ENCODE results near the gene SLC30A7. TPM values are rescaled to one million over a fixed set of nuclear protein-coding genes. Genes with fewer than 3 reads are reported as not detected.
"Not testable (repeated sequence)": the region's sequence is repeated elsewhere in the genome, so short reads cannot be mapped to it uniquely, and the experiment has no call there.

Gene SLC30A7
- total RNA-seq, 2 experiments from 2014 or later: 38.9 to 42.7 TPM

DNA sequence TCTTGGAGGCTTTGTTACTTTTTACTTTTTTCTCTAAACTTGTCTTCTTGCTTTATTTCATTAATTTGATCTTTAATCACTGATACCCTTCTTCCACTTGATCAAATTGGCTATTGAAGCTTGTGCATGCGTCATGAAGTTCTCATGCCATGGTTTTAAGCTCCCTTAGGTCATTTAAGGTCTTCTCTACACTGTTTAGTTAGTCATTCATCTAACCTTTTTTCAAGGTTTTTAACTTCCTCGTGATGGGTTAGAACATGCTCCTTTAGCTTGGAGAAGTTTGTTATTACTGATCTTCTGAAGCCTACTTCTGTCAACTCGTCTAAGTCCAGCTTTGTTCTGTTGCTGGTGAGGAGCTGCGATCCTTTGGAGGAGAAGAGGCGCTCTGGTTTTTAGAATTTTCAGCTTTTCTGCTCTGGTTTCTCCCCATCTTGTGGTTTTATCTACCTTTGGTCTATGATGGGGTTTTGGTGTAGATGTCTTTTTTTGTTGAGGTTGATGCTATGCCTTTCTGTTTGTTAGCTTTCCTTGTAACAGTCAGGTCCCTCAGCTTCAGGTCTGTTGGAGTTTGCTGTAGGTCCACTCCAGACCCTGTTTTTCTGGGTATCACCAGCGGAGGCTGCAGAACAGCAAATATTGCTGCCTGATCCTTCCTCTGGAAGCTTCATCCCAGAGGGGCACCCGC lies 53.0 kb downstream of the SLC30A7 start:
- Mint-ChIP-seq H3K4me3 (peak overlapping the region; percentile 56), H3K36me3 (ENCODE audit: low read depth) (peaks cover 91% of the 10 kb centered on the region), H3K27ac (peak overlapping the region; percentile 93), H3K9me3 (peaks cover 59% of the 10 kb centered on the region), H3K4me1 (peaks cover 66% of the 10 kb centered on the region)
- not testable (repeated sequence) for DNase-seq, H3K27me3 Mint-ChIP-seq
- ChIA-PET POLR2A (interaction anchor here (0.7 to 3.6 kb wide), 21 partner anchors 8 to 345 kb away, joined by 3 to 26 read pairs (median 4); partner anchors contain the start of gene S1PR1), CTCF (interaction anchor here (1.0 to 2.8 kb wide), 16 partner anchors 13 to 361 kb away, joined by 3 to 14 read pairs (median 4); no protein-coding TSS in a partner anchor)

DNA sequence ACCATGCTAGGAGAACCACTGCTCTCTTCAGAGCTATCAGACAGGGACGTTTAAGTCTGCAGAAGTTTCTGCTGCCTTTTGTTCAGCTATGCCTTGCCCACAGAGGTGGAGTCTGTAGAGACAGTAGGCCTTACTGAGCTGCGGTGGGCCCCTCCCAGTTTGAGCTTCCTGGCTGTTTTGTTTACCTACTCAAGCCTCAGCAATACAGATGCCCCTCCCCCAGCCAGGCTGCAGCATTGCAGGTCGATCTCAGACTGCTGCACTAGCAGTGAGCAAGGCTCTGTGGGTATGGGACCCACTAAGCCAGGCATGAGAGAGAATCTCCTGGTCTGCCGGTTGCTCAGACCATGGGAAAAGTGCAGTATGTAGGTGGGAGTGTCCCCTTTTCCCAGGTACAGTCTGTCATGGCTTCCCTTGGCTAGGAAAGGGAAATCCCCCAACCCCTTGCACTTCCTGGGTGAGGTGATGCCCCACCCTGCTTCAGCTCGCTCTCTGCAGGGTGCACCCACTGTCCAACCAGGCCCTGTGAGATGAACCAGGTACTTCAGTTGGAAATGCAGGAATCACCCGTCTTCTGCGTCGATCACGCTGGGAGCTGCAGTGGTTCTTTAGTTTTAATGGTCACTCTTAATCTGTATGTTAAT lies 53.7 kb downstream of the SLC30A7 start:
- not testable (repeated sequence) for H3K27me3 Mint-ChIP-seq
- peak; percentile 94 for DNase-seq
- Mint-ChIP-seq H3K27ac (peak overlapping the region; percentile 93), H3K4me3 (peak overlapping the region; percentile 56), H3K36me3 (ENCODE audit: low read depth) (peaks cover 92% of the 10 kb centered on the region), H3K4me1 (peaks cover 66% of the 10 kb centered on the region), H3K9me3 (peaks cover 59% of the 10 kb centered on the region)
- POLR2A ChIA-PET: interaction anchor here (0.6 to 3.6 kb wide), 26 partner anchors 9 to 344 kb away, joined by 3 to 26 read pairs (median 4); partner anchors contain the start of gene S1PR1
- CTCF ChIA-PET: interaction anchor here (1.0 to 2.8 kb wide), 17 partner anchors 14 to 408 kb away, joined by 3 to 14 read pairs (median 4); no protein-coding TSS in a partner anchor

DNA sequence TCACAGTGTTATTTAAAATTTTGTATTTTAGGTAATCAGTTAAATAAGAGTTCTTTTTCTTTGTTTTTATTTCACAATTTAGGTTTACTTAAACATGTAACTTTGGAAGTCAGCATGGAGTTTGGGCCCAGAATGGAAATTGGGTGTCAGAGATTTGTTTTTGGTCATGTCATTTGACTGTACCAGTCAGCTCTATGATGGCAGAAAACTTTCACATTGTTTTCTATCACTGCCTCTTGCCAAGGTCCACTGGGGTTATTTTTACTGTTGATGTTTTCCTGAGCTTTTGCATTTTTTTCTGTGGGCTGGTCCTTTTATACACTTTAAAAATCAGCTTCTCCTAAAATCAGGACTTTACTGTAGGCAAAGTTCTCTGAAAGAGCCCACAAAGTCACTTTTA lies 54.4 kb downstream of the SLC30A7 start:
- H3K4me1 Mint-ChIP-seq: peaks cover 67% of the 10 kb centered on the region
- no peak overlapping the region for H3K4me3 Mint-ChIP-seq
- H3K9me3 Mint-ChIP-seq: peaks cover 56% of the 10 kb centered on the region
- no peaks in the 10 kb centered on the region for H3K27me3 Mint-ChIP-seq
- no peak for DNase-seq
- peak overlapping the region; percentile 93 for H3K27ac Mint-ChIP-seq
- POLR2A ChIA-PET: interaction anchor here (0.7 to 3.6 kb wide), 11 partner anchors 9 to 340 kb away, joined by 3 to 26 read pairs (median 4); partner anchors contain the start of gene S1PR1
- CTCF ChIA-PET: interaction anchor here (1.3 to 2.8 kb wide), 6 partner anchors 23 to 408 kb away, joined by 3 to 13 read pairs (median 6); no protein-coding TSS in a partner anchor
- peaks cover 85% of the 10 kb centered on the region for H3K36me3 Mint-ChIP-seq (ENCODE audit: low read depth)

DNA sequence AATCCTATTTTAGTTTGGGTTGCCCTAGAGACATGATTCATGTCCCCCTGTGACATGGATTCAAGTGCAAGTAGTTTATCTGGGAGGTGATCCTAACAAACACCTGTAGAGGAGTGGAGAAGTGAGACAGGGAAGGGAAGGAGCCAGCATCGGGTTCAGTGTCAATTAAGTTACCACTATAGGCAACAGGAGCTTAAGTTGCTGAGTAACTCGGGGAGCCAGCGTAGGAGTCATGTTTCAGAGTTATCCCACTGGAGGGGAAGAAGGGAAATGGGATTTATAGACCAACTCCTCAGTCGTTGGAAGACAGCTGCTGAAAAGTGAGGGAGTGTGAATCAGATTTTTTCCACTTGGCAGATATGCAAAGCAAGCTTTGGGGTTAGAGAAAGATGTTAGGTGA lies 54.9 kb downstream of the SLC30A7 start:
- Mint-ChIP-seq H3K4me3 (no peak overlapping the region), H3K4me1 (peaks cover 69% of the 10 kb centered on the region), H3K9me3 (peaks cover 55% of the 10 kb centered on the region), H3K27ac (no peak overlapping the region), H3K36me3 (ENCODE audit: low read depth) (peaks cover 81% of the 10 kb centered on the region), H3K27me3 (no peaks in the 10 kb centered on the region)
- ChIA-PET CTCF (interaction anchor here (1.3 to 2.8 kb wide), 3 partner anchors 288 to 407 kb away, joined by 4 to 13 read pairs (median 12); no protein-coding TSS in a partner anchor), POLR2A (interaction anchor here (0.7 to 3.6 kb wide), 5 partner anchors 23 to 340 kb away, joined by 3 to 26 read pairs (median 8); partner anchors contain the start of gene S1PR1)
- DNase-seq: no peak

DNA sequence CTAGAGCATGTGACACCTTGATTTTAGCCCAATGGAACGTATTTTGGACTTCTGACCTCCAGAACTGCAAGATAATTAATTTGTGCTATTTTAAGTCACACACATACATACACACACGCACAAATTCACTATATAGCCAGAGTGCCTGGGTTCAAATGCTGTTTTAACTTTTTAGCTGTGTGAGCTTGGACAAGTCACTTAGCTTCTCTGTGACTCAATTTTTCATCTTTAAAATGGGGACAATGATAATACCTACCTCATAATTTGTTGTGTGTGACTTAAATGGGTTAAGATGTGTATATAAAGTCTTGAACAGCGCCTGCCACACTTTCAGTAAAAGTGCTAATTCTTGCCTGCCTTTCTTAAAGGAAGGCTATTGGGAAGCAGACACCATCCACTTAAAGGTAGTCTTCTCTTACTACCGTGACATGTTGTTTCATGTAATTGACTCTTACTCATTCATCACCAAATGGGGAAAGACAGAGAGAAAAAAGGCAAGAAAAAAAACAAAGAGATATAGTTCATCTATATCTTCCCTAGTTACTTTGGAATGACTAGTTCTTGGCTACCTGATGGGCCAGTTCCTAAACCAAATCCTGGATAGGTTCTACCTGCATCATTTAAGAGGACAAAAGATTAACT lies 56.3 kb downstream of the SLC30A7 start:
- Mint-ChIP-seq H3K27me3 (no peaks in the 10 kb centered on the region), H3K4me1 (peaks cover 56% of the 10 kb centered on the region), H3K27ac (no peak overlapping the region), H3K9me3 (peaks cover 42% of the 10 kb centered on the region), H3K36me3 (ENCODE audit: low read depth) (peaks cover 69% of the 10 kb centered on the region), H3K4me3 (no peak overlapping the region)
- ChIA-PET POLR2A (interaction anchor here (1.0 to 1.4 kb wide), 2 partner anchors 10 to 53 kb away, joined by 3 read pairs; no protein-coding TSS in a partner anchor), CTCF (interaction anchor here (1.4 kb wide), 1 partner anchor 286 kb away, joined by 3 read pairs; no protein-coding TSS in a partner anchor)
- no peak for DNase-seq

DNA sequence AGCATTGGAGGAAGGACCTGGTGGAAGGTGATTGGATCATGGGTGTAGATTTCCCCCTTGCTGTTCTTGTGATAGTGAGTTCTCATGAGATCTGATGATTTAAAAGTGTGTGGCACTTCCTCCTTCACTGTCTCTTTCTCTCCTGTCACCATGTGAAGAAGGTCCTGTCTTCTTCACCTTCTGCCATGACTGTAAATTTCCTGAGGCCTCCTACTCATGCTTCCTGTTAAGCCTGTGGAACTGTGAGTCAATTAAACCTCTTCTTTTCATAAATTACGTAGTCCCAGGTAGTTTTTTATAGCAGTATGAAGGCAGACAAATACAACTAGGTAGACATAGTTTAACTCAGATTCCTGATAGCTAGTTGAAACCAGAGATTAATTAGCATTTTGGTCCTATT lies 57.1 kb downstream of the SLC30A7 start:
- Mint-ChIP-seq H3K9me3 (peaks cover 36% of the 10 kb centered on the region), H3K4me1 (peaks cover 49% of the 10 kb centered on the region), H3K36me3 (ENCODE audit: low read depth) (peaks cover 67% of the 10 kb centered on the region)
- DNase-seq, H3K4me3 Mint-ChIP-seq, H3K27ac Mint-ChIP-seq, H3K27me3 Mint-ChIP-seq, POLR2A ChIA-PET: not testable (repeated sequence)
- CTCF ChIA-PET: interaction anchor here (1.2 to 1.4 kb wide), 2 partner anchors 285 to 337 kb away, joined by 3 to 4 read pairs; no protein-coding TSS in a partner anchor

DNA sequence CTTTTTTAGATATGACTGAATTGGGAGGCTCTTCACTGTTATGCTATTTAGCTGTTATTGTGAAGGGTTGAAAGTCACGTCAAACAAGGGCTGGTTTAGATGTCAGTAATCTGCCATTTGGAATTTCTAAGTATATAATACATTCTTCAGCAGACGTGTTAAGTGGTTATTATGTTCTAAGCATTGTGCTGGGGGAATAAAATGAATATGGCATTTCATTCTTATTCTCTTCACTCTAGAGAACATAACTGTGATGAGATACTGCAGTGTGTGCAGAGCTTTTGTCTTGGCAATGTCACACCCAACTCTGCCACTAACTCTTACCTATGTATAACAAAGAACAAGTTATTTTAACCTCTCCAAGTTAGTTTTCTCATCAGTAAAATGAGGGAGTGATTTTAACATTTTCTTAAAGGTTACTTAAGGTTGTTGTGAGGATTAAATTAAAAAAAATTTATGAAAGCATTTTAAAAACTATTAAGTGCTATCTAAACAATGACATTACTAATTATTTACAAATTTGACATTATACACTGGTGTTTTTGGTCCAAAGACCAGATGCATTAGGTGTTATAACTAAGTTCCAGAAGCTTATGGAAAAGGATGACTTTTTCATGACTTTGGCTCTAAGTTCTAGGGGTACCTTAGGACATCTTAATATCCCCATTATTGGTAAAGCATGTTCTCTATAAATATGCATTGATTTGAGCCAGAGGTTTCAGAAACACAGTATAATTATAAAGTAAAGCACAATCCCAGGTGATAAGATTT lies 58.3 kb downstream of the SLC30A7 start:
- no peak for DNase-seq
- ChIA-PET POLR2A (no interaction called here), CTCF (interaction anchor here (1.2 kb wide), 1 partner anchor 336 kb away, joined by 4 read pairs; no protein-coding TSS in a partner anchor)
- Mint-ChIP-seq H3K4me1 (peaks cover 38% of the 10 kb centered on the region), H3K27me3 (no peaks in the 10 kb centered on the region), H3K36me3 (ENCODE audit: low read depth) (peaks cover 62% of the 10 kb centered on the region), H3K9me3 (peaks cover 27% of the 10 kb centered on the region), H3K27ac (no peak overlapping the region), H3K4me3 (no peak overlapping the region)

DNA sequence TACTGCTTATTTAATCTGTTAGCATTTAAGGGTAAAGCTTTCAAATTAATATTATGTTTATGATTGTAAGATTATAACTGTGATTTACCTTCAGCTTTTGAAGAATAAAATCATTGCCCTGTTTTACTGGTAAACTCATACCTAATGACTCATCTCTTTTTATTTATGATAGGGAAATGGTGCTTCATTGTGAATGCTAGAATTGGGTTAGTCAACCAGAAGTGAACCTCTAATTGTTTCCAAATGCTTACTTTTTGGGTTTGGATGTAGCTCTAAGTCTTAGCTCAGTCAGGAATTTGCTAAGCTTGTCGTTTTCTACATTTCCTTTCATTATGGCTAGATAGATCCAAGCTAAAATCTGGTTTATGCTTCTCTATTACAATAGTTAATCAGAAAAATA lies 59.4 kb downstream of the SLC30A7 start:
- H3K9me3 Mint-ChIP-seq: peaks cover 27% of the 10 kb centered on the region
- H3K4me1 Mint-ChIP-seq: peaks cover 29% of the 10 kb centered on the region
- CTCF ChIA-PET: interaction anchor here (0.9 to 1.8 kb wide), 4 partner anchors 283 to 402 kb away, joined by 3 to 6 read pairs (median 5); no protein-coding TSS in a partner anchor
- no peak overlapping the region for H3K27ac Mint-ChIP-seq
- POLR2A ChIA-PET: no interaction called here
- peaks cover 57% of the 10 kb centered on the region for H3K36me3 Mint-ChIP-seq (ENCODE audit: low read depth)
- DNase-seq: no peak
- no peaks in the 10 kb centered on the region for H3K27me3 Mint-ChIP-seq
- no peak overlapping the region for H3K4me3 Mint-ChIP-seq

DNA sequence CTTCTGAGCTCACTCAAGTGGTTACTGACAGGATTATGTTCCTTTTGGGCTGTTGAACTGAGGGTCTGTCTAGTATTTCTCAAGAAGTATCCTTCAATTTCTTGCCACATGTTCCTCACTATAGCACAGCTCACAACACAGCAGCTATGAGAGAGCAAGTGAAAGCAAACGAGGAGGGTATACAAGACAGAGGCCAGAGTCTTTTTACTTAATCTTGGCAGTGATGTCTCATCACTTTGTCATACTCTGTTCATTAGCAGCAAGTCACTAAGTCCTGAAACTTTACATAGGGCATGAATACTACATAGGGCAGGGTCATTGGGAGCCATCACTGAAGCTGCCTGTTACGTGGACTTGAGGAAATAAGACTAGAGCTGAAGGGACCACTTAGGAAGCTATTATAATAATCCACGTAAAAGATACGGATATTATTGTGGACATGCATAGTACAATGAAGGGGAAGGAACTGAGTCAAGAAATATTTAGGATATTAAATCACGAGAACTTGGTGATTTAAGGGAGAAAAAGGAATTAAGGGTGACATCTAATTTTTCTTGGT lies 63.7 kb downstream of the SLC30A7 start:
- DNase-seq: no peak
- H3K36me3 Mint-ChIP-seq (ENCODE audit: low read depth): peaks cover 50% of the 10 kb centered on the region
- H3K27ac Mint-ChIP-seq: no peak overlapping the region
- POLR2A ChIA-PET: interaction anchor here (1.2 to 1.5 kb wide), 2 partner anchors 18 to 280 kb away, joined by 3 to 5 read pairs; no protein-coding TSS in a partner anchor
- H3K4me1 Mint-ChIP-seq: peaks cover 4% of the 10 kb centered on the region
- no peak overlapping the region for H3K4me3 Mint-ChIP-seq
- no peaks in the 10 kb centered on the region for H3K27me3 Mint-ChIP-seq
- CTCF ChIA-PET: interaction anchor here (0.6 to 1.2 kb wide), 2 partner anchors 15 to 65 kb away, joined by 3 read pairs; no protein-coding TSS in a partner anchor
- peaks cover 2% of the 10 kb centered on the region for H3K9me3 Mint-ChIP-seq

DNA sequence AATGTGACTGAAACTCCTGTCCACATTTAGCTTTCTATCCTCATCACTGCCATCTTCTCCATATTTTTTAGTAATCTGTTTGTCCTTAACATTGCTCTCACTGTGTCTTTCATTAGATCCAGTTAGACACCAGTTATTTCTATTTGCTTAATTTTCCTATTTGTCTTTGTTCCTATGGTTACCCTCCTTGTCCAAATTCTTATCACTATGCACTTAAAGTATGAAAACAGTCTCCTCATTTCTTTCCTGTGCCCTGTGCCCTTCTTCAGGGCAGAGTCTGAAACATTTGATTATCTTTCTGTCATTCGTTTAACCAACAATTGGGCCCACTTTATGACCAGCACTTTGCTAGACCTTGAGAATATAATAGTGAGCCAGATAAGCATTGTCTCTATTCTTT lies 64.2 kb downstream of the SLC30A7 start:
- CTCF ChIA-PET: interaction anchor here (1.2 to 2.0 kb wide), 3 partner anchors 65 to 328 kb away, joined by 3 to 9 read pairs (median 5); no protein-coding TSS in a partner anchor
- H3K27ac Mint-ChIP-seq: no peak overlapping the region
- DNase-seq: no peak
- POLR2A ChIA-PET: interaction anchor here (1.5 kb wide), 1 partner anchor 19 kb away, joined by 3 read pairs; no protein-coding TSS in a partner anchor
- peaks cover 54% of the 10 kb centered on the region for H3K36me3 Mint-ChIP-seq (ENCODE audit: low read depth)
- H3K4me3 Mint-ChIP-seq: no peak overlapping the region
- peaks cover 4% of the 10 kb centered on the region for H3K4me1 Mint-ChIP-seq
- no peaks in the 10 kb centered on the region for H3K27me3 Mint-ChIP-seq
- H3K9me3 Mint-ChIP-seq: peaks cover 2% of the 10 kb centered on the region

DNA sequence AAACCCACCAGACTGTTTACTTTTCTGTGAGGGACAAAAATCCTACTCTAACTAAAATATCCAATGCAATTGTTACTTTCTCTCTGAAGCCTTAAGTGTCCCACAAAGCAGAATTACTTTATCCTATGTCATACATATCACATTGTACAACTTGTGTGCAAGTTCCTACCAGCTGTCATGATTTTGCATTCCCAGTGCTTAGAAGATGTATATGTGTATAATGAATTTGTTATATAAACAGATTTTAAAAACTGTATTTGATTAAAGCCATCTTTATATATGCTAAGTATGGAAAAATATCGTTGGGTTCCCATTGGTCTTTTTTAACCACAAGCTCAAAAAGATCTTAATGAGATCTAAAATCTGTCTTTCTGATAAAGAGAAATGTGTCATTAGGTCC lies 72.7 kb downstream of the SLC30A7 start:
- no peaks in the 10 kb centered on the region for H3K27me3 Mint-ChIP-seq
- DNase-seq: no peak
- POLR2A ChIA-PET: interaction anchor here (1.1 kb wide), 1 partner anchor 19 kb away, joined by 3 read pairs; no protein-coding TSS in a partner anchor
- CTCF ChIA-PET: no interaction called here
- H3K27ac Mint-ChIP-seq: no peak overlapping the region
- H3K36me3 Mint-ChIP-seq (ENCODE audit: low read depth): peaks cover 57% of the 10 kb centered on the region
- no peaks in the 10 kb centered on the region for H3K9me3 Mint-ChIP-seq
- H3K4me1 Mint-ChIP-seq: peaks cover 2% of the 10 kb centered on the region
- no peak overlapping the region for H3K4me3 Mint-ChIP-seq

All from activated CD4-positive, alpha-beta memory T cell treated with anti-CD3 and anti-CD28 coated beads, Interleukin-2, amount 10 ng/mL, durations not matched to agents 7 days and 5 days (primary cell).